B cell (primary cell): ENCODE measurements around the gene SGPL1. TPM values are rescaled to one million over a fixed set of nuclear protein-coding genes. Genes with fewer than 3 reads are reported as not detected.

Source experiments
- ATAC-seq: fragments of 200-7000 bp; cut with Tn5 transposase; one replicate; pipeline ENCODE4 v1.10.0; 2021; ENCODE audit warnings: low read depth, mild to moderate bottlenecking, moderate number of reproducible peaks, moderate library complexity
- CTCF ChIA-PET: fragments of 350-600 bp; sonication (Branson Sonifier 250); formaldehyde crosslinking; loops from one replicate; lab custom pipeline; 2021; ENCODE audit warnings: antibody characterized with exemption, inconsistent platforms; lab: Charles Lee
- POLR2A ChIA-PET: fragments of 350-600 bp; sonication (Branson Sonifier 250); formaldehyde crosslinking; loops from one replicate; lab custom pipeline; 2021; ENCODE audit warnings: antibody characterized with exemption; lab: Charles Lee
- DNase-seq: peaks from one replicate; pipeline ENCODE4 v3.0.0; 2013
- H2AFZ ChIP-seq: 2 replicates; pipeline ENCODE4 v1.6.1; 2012; ENCODE audit warnings: mild to moderate bottlenecking, low read depth, low read length; ENCODE audit not compliant: insufficient read depth, poor library complexity, severe bottlenecking
- H3K27ac ChIP-seq, 2 donors: 1 replicate in 1 of 2; 2 replicates in 1 of 2; pipeline ENCODE4 v1.5.1; 2012 to 2013; ENCODE audit warnings: low read length in 2 of 2, mild to moderate bottlenecking in 2 of 2, moderate library complexity in 1 of 2
- H3K27me3 ChIP-seq, 4 experiments: fragments of 200-600 bp in 1 of 4; sonication (generic) in 1 of 4; replicated peaks in 1 of 4; 1 replicate in 2 of 4; 2 replicates in 2 of 4; pipeline versions ENCODE4 v1.6.1 to v1.7.0; 2013 to 2016; ENCODE audit warnings: low read length in 3 of 4, mild to moderate bottlenecking in 2 of 4, mixed read lengths in 1 of 4, moderate library complexity in 1 of 4; ENCODE audit not compliant: insufficient read depth in 4 of 4, control insufficient read depth in 3 of 4; ENCODE audit errors: control extremely low read depth in 1 of 4
- H3K36me3 ChIP-seq, 2 experiments: replicated peaks in 1 of 2; 1 replicate in 1 of 2; 2 replicates in 1 of 2; pipeline versions ENCODE4 v1.6.1 to v1.7.1; 2013; ENCODE audit warnings: low read length in 1 of 2; ENCODE audit not compliant: insufficient read depth in 2 of 2, control insufficient read depth in 1 of 2; ENCODE audit errors: control extremely low read depth in 1 of 2, extremely low read depth in 1 of 2
- H3K4me1 ChIP-seq, 2 donors: fragments of 200-600 bp in 1 of 2; sonication (generic) in 1 of 2; 1 replicate in 1 of 2; 2 replicates in 1 of 2; pipeline versions ENCODE4 v1.5.1 to v1.6.1; 2013 to 2017; ENCODE audit warnings: low read length in 2 of 2; ENCODE audit not compliant: control insufficient read depth in 2 of 2, insufficient read depth in 2 of 2
- H3K4me2 ChIP-seq: replicated peaks from 2 replicates; pipeline ENCODE3; 2012; ENCODE audit warnings: mild to moderate bottlenecking, low read depth, low read length; ENCODE audit not compliant: poor library complexity, severe bottlenecking
- H3K4me3 ChIP-seq, 5 experiments: fragments of 200-600 bp in 1 of 5; sonication (generic) in 1 of 5; 1 replicate in 3 of 5; 2 replicates in 2 of 5; pipeline versions ENCODE4 v1.5.1 to v1.7.0; 2011 to 2016; ENCODE audit warnings: low read length in 4 of 5, mild to moderate bottlenecking in 4 of 5, low read depth in 2 of 5, control low read depth in 1 of 5, moderate library complexity in 1 of 5; ENCODE audit not compliant: insufficient read depth in 1 of 5; ENCODE audit errors: control extremely low read depth in 1 of 5, extremely low read depth in 1 of 5
- H3K79me2 ChIP-seq: fragments of 200-600 bp; sonication (generic); one replicate; pipeline ENCODE4 v1.6.0; 2016; ENCODE audit warnings: low read length; ENCODE audit not compliant: control insufficient read depth, insufficient read depth
- H3K9ac ChIP-seq: fragments of 200-600 bp; sonication (generic); 2 replicates; pipeline ENCODE4 v1.6.1; 2017; ENCODE audit warnings: mild to moderate bottlenecking, low read length, moderate library complexity
- H3K9me3 ChIP-seq, 3 donors: one replicate each; pipeline versions ENCODE4 v1.6.1 to v1.7.1; 2013; ENCODE audit warnings: low read length in 2 of 3; ENCODE audit not compliant: control insufficient read depth in 2 of 3, insufficient read depth in 1 of 3; ENCODE audit errors: control extremely low read depth in 1 of 3
- H4K20me1 ChIP-seq: 2 replicates; pipeline ENCODE4 v1.6.0; 2012; ENCODE audit warnings: mild to moderate bottlenecking, low read length; ENCODE audit not compliant: insufficient read depth, control insufficient read depth, poor library complexity, severe bottlenecking
- H3K27ac Mint-ChIP-seq: one replicate; pipeline ENCODE4 v1.8.0; 2021; ENCODE audit warnings: mixed read lengths
- H3K27me3 Mint-ChIP-seq: one replicate; pipeline ENCODE4 v1.8.0; 2021; ENCODE audit warnings: mixed read lengths
- H3K4me1 Mint-ChIP-seq: one replicate; pipeline ENCODE4 v1.8.0; 2021; ENCODE audit warnings: mixed read lengths
- H3K4me3 Mint-ChIP-seq: one replicate; pipeline ENCODE4 v1.8.0; 2021; ENCODE audit warnings: mixed read lengths
- H3K9me3 Mint-ChIP-seq: one replicate; pipeline ENCODE4 v1.8.0; 2022; ENCODE audit warnings: mixed read lengths; ENCODE audit not compliant: insufficient read depth
- EZH2 ChIP-seq: IDR thresholded peaks from 2 replicates; pipeline ENCODE4 v1.6.1; 2012; ENCODE audit warnings: borderline replicate concordance, low read depth, mild to moderate bottlenecking, moderate library complexity, low read length; ENCODE audit not compliant: insufficient read depth, poor library complexity, severe bottlenecking
- WGBS: methylation state at CpG from one replicate; pipeline ENCODE4 v1.1.5; 2013; ENCODE audit warnings: missing lambda C conversion rate; ENCODE audit not compliant: insufficient coverage; 5-methylcytosine and 5-hydroxymethylcytosine counted together
- intact Hi-C: fragments of 100-400 bp; cut with micrococcal nuclease; formaldehyde crosslinking; loops from one replicate; pipeline ENCODE4 v1.10.0; 2022
- polyA plus RNA-seq: library from polyadenylated mRNA; depleted of rRNA; stranded (reverse); fragments of >200 nt; gene quantifications from 2 replicates; pipeline ENCODE4 v1.2.3, GENCODE V29; 2012
- total RNA-seq, 2 donors: library from RNA; stranded (reverse); fragments of 120-200 nt in 1 of 2; gene quantifications; 1 replicate in 1 of 2; 2 replicates in 1 of 2; pipeline versions ENCODE4 v1.2.3 to v1.2.4, GENCODE V29; 2013 to 2022
- TF ChIP-seq, protein P1 (sequence below): fragments of 200-600 bp; IDR thresholded peaks from one replicate; pipeline ENCODE4 v1.8.0; 2022; ENCODE audit warnings: antibody characterized with exemption, mild to moderate bottlenecking

Gene SGPL1
- total and polyA plus RNA-seq, 2 donors (not counting 1 experiment from before 2014, with no cell fraction given): 9.1 to 46.2 TPM

DNA sequence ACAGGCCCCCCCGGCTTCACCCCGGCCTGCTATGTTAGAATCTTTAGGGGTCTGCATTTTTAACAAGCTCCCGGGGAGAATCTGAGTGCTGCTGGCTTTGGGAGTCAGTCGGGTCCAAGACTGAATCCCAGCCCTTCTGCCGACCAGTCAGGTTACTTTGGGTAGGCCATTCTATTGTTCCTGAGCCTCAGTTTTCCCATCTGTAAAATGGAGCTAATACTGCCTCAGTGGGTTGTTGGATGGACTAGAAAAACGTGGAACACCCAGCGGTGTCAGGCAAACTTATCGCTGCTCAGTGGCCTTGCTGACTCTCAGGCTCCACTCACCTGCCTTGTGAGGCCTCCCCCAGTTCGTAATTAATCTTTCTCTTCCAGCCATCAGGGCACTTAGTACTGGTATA lies 42.3 kb upstream of the SGPL1 start:
- H3K36me3 ChIP-seq: no peaks in the 10 kb centered on the region
- no peak overlapping the region for H3K4me3 Mint-ChIP-seq
- H3K79me2 ChIP-seq: no peaks in the 10 kb centered on the region
- no peaks in the 10 kb centered on the region for H3K4me1 ChIP-seq
- TF ChIP-seq, protein P1, sequence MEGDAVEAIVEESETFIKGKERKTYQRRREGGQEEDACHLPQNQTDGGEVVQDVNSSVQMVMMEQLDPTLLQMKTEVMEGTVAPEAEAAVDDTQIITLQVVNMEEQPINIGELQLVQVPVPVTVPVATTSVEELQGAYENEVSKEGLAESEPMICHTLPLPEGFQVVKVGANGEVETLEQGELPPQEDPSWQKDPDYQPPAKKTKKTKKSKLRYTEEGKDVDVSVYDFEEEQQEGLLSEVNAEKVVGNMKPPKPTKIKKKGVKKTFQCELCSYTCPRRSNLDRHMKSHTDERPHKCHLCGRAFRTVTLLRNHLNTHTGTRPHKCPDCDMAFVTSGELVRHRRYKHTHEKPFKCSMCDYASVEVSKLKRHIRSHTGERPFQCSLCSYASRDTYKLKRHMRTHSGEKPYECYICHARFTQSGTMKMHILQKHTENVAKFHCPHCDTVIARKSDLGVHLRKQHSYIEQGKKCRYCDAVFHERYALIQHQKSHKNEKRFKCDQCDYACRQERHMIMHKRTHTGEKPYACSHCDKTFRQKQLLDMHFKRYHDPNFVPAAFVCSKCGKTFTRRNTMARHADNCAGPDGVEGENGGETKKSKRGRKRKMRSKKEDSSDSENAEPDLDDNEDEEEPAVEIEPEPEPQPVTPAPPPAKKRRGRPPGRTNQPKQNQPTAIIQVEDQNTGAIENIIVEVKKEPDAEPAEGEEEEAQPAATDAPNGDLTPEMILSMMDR: no peak
- no peak overlapping the region for H3K9ac ChIP-seq
- no peaks in the 10 kb centered on the region for H3K4me1 Mint-ChIP-seq
- H3K9me3 ChIP-seq: no peaks in the 10 kb centered on the region
- no peak overlapping the region for H3K27ac ChIP-seq
- no peak overlapping the region for H3K27ac Mint-ChIP-seq
- ChIA-PET POLR2A (no interaction called here), CTCF (interaction anchor here (2.8 kb wide), 1 partner anchor 14 kb away, joined by 8 read pairs; no protein-coding TSS in a partner anchor)
- no peaks in the 10 kb centered on the region for H3K9me3 Mint-ChIP-seq
- ATAC-seq (no peak), DNase-seq (no peak)
- no peaks in the 10 kb centered on the region for H4K20me1 ChIP-seq
- no peaks in the 10 kb centered on the region for H3K27me3 ChIP-seq
- H2AFZ ChIP-seq: no peak overlapping the region
- H3K4me2 ChIP-seq: no peak overlapping the region
- peaks cover 4% of the 10 kb centered on the region for H3K27me3 Mint-ChIP-seq
- H3K4me3 ChIP-seq: no peak overlapping the region
- WGBS: 91% methylated on average over 8 of the region's 9 CpGs
- intact Hi-C loops: no loop called here

DNA sequence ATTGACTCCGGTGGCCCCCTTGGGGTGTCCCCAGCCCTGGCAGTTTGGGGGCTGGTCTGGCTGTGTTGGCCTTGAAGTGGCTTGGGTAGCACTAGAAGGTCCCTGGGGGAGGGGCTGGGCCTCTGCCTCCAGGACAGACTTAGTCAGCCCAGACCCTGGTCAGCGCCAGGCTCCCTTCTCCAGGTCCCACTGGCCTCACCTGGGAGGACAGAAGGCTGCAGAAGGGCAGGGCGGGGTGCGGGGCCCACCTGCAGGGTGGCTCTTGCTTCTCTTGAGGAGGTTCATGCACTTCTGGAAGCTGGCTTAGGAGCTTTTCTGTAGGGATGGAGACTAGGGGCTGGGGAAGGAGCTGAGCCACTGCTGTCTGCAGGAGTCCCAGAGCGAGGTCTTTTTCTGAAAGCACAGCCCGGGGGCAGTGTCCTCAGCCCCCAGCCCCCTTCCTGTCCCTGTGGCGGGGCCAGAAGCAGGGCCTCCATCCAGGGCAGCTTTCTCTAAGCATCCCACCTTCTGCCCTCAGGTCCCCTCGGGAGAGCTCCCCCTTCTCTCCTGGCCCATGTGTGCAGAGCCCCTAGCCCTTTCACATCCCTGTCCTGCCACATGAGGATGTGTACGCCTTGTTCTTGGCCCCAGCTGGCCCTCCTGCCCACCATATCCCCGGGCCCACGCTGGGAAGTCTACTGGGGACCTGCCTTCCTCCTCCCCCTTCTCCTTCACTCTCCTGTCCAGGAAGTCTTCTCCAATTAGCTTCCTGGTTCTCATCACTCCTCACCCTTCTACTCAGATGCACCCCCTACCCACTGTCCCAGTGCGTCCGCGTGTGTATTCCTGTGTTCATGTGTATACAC lies 41.6 kb upstream of the SGPL1 start:
- intact Hi-C loops: no loop called here
- no peaks in the 10 kb centered on the region for H3K4me1 ChIP-seq
- Mint-ChIP-seq H3K27me3 (peaks cover 3% of the 10 kb centered on the region), H3K4me3 (no peak overlapping the region), H3K9me3 (no peaks in the 10 kb centered on the region), H3K4me1 (no peaks in the 10 kb centered on the region), H3K27ac (no peak overlapping the region)
- no peaks in the 10 kb centered on the region for H3K9me3 ChIP-seq
- no peaks in the 10 kb centered on the region for H4K20me1 ChIP-seq
- no peak overlapping the region for H3K27ac ChIP-seq
- no peaks in the 10 kb centered on the region for H3K36me3 ChIP-seq
- no peak overlapping the region for H2AFZ ChIP-seq
- ATAC-seq (no peak), DNase-seq (no peak)
- 91% methylated on average over 11 of the region's 14 CpGs for WGBS
- no peaks in the 10 kb centered on the region for H3K79me2 ChIP-seq
- no peak overlapping the region for H3K4me2 ChIP-seq
- TF ChIP-seq, protein P1: no peak
- no peak for TF ChIP-seq EZH2
- no peak overlapping the region for H3K4me3 ChIP-seq
- ChIA-PET CTCF (interaction anchor here (2.8 kb wide), 1 partner anchor 15 kb away, joined by 8 read pairs; no protein-coding TSS in a partner anchor), POLR2A (no interaction called here)
- no peak overlapping the region for H3K9ac ChIP-seq
- H3K27me3 ChIP-seq: no peaks in the 10 kb centered on the region
